Epidermal melanocyte (primary cell): ENCODE data around the gene LILRA5.
"Not testable (repeated sequence)": the region's sequence is repeated elsewhere in the genome, so short reads cannot be mapped to it uniquely, and the experiment has no call there.

ENCODE experiments used
- DNase-seq: peaks from one replicate; pipeline ENCODE4 v3.0.0; 2011; ENCODE audit warnings: low spot score; ENCODE audit not compliant: insufficient read length

LILRA5 gene

GRCh38 chr19:54312436-54313377 is at the start of gene LILRA5:
TSS of gene LILRA5 (minus strand) at chr19:54313166. CDS start at chr19:54313019, 147 bp downstream.
- no peak for DNase-seq

GRCh38 chr19:54361680-54362422 is 48.9 kb upstream of the LILRA5 start:
- not testable (repeated sequence) for DNase-seq

DNA sequence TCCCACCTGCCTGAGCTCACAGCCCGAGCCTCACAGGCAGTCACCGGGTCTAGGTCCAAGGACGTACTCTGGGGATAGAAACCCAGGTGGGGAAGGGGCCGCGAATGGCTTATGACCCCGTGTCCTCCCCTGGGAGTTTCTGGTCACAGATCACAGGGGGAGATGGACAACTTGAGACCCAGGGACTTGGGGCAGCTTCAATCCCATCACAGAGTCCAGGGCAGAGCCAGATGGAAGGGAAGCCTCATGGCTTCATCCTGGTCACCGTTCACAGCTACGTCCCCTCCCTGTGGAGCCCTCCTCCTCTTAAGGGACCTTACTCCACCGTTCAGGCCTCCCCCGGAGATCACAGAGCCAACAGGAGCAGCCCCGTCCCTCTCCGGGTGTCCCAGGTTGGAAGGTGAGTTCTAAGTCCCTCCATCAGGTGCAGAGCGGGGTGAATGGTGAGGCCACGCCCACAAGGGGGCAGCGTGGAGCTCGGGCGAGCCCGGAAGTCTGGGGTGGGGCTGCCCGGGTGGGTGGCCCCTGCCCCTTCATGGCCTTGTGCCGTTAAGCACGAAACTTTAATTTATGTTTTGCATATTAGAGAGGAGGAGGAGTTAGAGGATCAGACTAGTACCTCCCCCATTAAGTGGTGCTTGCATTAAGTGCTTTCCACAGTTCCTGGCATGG is 46.3 kb upstream of the LILRA5 start:
- DNase-seq = not testable (repeated sequence)

DNA sequence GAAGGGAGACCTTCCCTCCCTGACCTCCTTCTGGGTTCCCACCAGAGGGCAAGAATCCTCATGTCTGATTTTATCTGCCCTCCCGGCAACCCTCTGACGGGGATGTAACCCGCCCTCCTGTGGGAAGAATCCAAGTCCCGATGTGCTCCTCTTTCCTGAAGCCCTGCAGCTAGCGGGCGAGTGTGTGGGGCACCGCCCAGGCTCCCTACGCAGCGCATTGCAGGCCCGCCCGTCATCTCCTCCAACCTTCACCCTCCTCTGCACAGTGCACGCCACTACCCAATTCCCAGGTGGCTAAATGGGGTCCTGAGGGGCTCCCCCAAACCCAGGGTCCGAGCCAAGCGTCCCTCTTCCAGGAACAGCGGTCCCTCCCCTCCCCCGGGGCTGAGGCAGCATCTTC is 44.4 kb upstream of the LILRA5 start:
- no peak for DNase-seq

- DNase-seq = no peak
These were observed 43.6 kb upstream of the LILRA5 start for GRCh38 chr19:54356444-54357056.

DNA sequence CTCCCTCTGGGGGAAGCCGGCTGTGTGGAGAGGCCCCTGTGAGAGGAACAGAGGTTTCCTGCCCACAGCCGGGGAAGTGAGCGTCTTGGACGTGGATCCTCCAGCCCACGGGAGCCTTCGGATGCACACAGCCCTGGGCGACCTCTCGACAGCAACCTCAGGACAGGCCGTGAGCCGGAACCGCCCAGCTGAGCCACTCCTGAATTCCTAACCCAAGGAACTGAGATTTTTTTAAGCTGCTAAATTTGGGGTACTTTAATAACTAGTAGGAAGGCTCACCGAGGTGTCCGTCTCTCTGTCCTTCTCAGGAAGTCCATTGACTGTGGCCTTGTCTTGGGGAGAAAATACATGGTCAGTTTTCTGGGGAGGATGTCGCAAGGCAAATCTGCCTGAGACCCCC is 42.7 kb upstream of the LILRA5 start:
- no peak for DNase-seq

DNA sequence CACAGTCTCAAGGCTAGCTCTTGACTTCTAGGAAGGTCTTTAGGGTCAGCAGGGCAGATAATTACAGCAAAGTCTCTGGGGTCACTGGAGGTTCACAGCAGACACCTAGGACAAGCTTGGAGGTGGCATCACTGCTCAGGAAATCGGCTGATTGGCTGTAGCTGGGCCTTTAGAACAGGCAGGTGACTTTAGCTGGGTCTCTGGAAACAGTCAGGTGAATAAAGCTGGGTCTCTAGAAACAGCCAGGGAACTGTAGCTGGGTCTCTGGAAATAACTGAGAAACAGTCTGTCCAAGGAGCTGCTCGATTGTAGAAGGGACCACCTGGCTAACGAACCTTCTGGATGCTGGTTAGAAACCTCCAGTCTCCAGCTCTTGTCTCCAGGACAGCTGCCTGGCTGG is 41.8 kb upstream of the LILRA5 start:
- no peak for DNase-seq

DNA sequence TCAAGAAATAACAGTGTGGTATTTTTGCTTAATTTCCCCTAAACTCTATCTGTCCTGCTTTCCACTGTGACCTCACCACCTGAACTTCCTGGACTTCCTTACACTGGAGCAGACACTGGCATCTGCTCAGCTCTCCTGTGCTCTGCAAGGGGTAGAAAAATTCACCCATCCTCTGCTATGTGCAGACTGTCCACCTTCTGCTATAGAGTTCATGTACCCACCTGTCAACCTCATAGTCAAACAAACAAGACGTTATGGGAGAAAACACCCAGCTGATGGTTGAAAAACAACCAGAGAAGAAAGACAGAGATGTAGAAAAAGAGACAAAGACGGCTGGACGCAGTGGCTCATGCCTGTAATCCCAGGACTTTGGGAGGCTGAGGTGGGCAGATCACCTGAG is 39.6 kb upstream of the LILRA5 start:
- no peak for DNase-seq

DNA sequence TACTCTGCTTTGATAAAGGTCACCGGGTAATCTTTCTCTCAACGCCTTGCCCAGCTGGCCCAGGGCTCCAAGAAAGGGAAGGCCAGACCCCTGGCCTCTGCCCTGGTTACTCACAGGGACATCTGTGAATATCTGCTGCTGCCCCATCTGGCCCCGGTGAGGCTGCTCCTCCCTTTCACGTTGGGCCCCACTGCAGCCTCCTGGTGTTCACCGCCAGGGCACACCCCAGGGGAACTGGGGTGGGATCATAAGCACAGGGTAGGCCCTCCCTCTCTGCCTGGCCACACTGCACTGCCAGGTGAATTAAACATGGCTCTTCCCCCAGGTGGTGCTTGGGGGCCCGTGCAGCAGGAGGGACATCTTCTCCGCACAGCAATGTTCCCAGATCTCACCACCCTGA is 39.1 kb upstream of the LILRA5 start:
- no peak for DNase-seq

DNA sequence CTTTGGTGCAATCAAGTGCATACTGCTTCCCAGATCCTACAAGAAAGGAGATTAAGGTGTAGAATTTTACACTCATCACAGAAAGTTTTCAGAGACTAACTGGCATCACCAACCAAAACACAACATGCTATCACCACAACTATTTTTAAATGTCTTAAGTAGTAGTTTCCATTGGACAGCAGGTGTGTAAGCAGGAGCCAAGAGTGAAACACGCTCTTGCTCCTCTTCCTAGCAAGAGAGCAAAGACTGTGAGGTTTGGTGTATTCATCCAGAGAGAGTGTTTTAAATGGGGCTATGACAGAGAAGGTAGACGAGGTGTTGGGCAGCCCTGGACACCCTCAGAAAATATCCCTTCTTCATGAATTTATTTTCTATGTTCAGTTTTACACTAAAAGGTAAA is 38.5 kb upstream of the LILRA5 start:
- no peak for DNase-seq

GRCh38 chr19:54345938-54346386 is 33.0 kb upstream of the LILRA5 start:
- DNase-seq = no peak

- no peak for DNase-seq
These were observed 30.9 kb upstream of the LILRA5 start for GRCh38 chr19:54343868-54344267.

DNA sequence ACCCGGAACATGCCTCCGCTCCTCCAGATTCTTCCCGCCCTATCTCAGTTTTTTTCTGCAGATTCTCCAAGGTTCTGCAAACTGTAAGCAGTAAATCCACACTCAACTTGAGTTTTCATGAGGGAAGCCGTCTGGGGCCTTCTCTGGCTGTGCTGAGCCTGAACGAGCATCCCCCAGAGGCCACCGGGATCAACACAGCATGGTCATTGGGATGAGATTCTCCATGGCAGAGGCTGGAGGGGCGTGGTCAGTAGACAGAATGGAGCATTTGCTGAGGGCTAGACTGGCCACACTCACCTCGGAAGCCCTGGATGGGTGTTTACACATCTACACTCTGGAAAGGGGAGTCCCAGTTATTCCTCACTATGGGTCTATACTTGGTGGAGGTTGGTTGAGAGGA is 28.3 kb upstream of the LILRA5 start:
- DNase-seq = no peak

- DNase-seq = no peak
These were observed 26.8 kb upstream of the LILRA5 start for GRCh38 chr19:54339646-54340358.

DNA sequence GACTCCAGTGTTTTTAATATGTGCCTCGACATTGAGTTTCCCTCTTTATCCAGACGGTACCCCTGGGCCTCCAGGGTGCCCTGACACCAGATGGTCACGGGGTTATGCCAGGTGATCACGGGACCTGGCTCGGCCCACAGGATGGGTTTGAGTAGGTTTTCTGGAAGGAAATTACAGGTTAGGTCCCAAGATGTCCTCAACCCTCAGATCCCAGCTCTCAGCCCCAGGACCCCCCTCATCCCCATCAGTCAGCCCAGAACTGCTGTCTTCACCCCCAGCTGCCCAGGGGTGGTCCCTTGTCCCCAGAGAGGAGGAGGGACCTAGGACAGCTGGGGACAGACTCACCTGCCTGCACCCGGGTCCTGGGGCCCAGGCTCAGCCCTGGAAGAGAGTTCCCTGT is 25.6 kb upstream of the LILRA5 start:
- DNase-seq = no peak

DNA sequence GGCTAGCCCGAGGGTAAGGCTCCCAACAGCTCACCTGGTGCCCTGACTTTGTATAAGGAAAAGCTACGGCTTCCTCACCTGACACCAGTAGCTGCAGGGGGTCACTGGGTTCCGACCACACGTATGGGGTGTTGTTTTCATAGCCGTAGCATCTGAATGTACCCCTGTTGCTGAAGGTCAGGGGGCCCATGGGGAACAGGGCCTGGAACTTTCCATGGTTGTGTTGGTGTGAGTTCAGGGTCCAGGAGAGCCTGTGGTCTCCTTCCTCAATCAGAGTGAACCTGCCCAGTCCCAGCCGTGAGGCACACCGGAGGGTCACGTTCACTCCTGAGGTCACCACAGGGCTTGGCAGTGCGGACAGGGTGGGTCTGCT is 24.9 kb upstream of the LILRA5 start:
- no peak for DNase-seq

- no peak for DNase-seq
These were observed 24.2 kb upstream of the LILRA5 start for GRCh38 chr19:54336893-54337857.

GRCh38 chr19:54335979-54336892 is 23.3 kb upstream of the LILRA5 start:
- DNase-seq = no peak

GRCh38 chr19:54335164-54335563 is 22.2 kb upstream of the LILRA5 start:
- DNase-seq = no peak
